ENCODE measurements around the gene SETD3.
"Not testable (repeated sequence)": the region's sequence is repeated elsewhere in the genome, so short reads cannot be mapped to it uniquely, and the experiment has no call there.

SETD3 gene

DNA sequence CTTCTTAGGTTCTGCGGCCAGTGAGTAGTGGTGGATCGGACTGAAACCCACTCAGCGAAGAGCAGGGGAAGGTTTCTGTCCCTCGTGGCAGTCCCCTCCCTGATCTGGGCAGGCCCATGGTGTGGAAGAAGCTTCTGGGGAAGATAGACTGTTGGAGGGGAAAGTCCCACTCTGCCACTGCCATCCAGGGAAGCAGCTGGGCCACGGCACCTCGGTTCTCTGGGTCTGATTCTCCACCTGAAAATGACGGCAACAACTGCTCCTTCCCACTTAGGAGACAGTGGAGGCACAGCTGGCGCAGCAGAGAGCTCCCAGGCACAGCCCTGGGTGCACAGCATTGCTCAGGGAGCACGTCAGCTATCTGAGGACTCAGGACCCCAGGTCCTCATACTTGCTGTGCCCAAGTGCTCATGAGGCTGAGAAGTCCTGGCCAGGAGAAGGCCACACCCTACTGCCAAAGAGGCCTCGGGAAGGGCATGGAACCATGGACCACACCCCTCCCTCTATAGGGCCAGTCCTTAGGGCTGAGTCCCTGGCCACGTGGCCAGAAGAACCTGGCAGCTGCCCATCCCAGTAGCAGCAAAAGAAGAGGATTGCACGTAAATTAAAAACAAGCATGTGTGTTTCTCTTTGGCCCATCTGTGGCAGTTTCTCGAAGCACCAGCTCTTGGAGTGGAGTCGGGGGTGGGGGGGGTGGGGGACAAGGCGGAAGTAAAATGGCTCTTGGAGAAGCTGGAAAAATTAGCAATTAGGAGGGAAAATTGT lies 123.3 kb downstream of the SETD3 start:
- no peak for DNase-seq

DNA sequence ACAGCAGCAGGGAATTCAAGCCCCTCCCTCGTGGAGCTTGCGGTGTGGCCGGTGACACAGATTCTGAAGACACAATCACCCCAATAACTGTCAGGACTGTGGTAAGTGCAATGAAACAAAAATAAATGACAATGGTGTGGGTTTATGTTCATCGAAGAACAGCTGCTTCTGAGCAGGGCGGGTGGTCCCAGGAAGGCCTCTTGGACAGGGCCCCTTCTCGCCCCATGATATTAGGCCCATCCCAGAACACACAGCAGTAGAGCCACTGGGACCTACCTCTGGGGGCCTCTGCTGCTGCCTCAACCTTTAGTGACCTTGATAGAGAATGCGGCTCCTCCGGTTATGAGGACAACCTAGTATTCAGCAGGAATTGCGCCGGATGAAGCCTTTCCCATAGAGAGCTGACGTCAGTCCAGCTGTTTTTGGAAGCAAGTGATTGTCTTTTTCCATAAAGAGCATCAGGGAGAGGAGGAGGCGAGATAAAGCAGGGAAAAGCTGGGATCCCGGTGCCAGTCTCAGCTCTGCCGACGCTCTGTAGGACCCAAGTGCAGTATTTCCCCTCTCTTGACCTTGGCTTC lies 124.5 kb downstream of the SETD3 start:
- no peak for DNase-seq

DNA sequence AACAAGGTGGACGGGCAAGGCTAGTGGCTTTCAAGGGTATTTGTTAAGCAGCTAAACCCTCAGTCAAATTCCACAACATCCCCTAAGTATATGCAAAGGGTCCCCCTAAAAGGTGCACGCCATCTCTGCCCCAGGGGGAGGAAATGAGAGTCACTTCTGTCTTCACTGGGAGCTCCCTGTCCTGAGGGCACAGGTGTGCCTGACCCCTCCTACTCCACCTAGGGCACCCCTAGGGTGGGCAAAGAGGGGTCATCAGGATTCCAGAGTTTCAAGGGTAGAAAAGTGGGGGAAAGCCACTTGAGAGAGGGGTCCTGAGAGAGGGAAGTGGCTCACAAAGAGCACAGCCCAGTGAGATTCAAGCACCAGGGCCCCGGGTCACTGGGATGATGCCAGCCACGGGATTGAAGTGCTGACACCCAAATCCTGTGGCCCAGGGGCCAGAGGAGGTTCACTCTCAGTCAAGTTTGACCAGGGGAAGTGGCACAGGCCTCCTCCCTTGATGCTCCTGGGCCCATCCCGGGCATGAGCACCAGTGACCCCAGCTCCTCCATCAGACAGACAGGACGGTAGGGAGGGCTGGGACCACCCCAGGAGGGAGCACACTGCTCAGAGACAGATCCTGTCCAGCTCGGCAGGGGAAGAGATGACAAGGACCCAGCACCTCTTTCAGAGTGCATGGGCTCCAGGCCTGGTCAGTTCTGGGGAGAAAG lies 126.3 kb downstream of the SETD3 start:
- DNase-seq = no peak

DNA sequence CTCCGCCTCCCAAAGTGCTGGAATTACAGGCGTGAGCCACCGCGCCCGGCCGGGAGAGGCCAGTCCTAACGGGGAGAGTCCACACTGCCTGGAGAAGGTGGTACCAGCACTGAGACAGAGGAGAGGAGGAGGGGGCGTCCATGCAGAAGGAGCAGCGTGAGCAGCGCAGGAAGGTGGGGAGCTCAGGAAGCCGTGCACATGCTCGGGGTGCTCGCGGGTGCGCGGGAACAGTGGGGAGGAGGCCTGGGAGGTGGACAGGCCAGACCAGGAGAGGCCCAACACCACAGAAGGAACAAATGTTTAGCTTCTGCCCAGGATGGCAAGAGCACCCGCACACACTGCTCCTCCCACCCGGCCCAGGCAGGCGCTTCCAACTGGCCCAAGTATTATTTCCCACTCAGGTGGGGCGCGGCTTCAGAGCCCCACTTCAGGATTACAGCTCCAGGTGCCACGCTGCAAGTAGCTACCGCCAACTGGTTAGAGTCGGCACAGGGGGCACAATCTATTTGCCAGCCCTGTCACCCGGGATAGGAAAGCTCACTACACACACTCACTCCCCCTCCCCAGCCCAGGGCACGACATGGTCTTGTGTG lies 127.9 kb downstream of the SETD3 start:
- DNase-seq = no peak

DNA sequence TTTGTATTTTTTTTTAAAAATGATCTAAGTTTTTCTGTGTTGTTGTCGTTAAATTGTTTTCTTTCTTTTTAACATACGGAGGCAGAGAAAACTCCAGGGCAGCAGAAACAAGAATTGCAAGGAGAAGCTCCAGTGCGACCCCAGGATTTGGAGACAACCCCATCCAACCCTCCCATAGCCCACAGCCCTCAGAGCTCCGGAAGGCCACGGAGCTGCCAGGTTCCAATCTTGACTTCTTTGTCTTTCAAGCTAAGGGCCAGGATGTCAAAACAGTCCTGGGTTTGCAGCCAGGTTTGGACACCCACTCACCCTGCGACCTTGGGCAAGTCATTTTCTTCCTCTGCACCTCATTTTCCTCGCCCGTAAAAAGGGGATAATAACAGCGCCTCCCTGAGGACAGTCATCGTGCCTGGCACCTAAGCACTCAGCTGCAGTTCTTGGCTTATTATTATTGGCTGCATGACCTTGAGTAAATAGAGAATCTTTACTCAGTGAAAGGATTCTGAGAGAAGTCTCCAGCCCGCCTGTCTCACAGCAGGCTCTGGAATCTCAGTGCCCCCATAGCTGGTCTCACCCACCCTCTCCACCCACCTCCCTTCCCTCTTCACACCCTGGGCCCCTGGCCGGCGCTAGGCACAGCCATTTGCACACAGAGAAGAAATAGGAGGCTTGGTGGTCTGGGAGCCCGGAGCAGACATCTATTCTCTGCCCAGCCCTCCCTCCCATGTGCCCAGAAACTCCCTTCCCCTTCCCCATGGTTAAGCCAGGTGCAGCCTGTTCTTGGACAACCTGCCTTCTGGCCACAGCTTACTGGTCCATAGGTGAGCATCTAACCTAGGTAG lies 129.3 kb downstream of the SETD3 start:
- no peak for DNase-seq

DNA sequence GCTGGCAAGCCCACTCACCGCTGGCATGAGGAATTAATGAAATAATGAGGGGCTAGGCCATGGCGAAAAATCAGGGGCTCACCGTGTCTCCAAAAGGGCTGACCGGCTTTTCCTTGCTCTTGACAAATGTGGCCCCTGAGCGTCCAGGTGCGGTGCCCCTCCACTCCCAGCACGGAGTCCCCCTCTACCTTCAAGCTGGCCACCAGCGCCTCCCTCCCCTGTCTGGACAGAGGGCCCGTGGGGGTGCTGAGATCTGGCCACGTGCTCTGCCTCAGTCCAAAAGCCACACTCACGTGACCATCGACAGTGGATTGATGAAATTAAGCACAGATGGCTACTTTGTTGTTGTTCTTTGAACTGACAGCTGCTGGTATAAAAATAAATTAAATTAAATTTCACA lies 129.9 kb downstream of the SETD3 start:
- no peak for DNase-seq

DNA sequence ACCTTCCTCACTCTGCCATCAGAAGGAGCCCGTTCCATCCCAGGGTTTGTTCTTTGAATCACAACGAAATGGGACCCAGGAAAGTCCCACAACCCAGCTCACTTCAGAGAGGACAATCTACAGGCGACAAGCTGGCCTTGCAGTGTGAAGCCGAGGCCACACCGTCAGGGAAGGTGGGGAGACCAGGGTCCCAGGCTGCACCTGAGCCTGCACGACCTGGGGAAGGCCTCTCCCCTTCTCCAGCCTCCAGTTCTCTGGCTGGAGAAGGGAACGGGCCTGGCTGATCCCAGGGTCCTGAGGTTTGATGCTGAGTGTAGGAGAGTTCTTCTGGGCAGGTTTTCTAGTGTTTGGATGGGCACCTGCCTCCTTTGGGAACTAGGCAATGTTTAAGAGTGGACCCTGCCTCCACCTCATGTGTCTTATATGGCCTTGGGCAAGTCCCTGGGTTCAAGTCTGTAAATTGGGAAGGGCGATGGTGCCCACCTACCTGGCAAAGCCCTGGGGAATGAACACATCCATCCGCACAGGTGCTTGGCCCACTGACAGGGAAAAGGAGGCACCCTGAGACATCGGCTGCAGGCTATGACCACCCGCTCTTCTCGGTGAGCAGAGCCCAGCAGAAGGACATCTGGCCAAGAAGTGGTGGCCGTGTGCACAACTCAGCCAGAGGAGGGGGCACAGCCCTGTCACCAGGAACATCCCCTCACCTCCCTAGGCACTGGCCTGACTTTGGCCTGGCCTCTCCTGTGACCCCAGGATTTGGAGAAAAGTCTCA lies 130.8 kb downstream of the SETD3 start:
- DNase-seq = no peak

DNA sequence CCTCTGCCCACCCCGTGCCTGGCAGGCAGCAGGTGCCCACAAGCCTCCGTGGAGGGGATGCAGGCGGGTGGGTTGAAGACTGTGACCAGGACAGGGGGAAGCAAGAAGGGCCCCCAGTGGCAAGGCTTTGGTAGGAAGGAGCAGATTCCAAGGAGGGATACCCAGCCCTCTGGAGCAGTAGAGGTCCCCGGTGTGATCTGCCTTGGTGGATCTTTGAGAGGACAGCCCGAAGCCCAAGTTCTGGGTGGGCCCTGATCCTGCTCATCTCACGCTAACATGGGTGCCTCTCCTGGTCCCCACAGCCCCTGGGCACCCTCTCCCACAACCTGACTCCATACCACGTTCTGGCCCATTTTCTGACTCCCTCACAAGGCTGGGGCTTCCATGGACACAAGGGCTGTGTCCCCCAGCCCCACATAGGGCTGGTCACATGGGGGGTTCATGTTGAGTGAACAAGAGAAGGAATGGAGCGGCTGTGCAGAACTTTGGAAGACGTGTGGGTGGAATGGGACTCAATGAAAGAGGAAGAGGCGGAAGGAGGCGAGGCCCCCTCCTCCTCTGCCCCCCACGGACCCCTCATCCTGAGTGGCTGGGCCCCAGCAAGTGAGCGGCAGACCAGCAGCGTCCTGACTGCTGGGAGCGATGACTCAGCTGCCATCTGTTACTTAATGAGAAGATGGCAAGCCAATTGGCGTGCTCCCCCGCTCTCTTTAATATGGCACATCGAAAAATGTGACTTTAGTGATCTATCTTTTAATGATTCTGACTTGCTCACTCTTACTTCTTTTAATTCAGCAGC lies 131.6 kb downstream of the SETD3 start:
- no peak for DNase-seq

DNA sequence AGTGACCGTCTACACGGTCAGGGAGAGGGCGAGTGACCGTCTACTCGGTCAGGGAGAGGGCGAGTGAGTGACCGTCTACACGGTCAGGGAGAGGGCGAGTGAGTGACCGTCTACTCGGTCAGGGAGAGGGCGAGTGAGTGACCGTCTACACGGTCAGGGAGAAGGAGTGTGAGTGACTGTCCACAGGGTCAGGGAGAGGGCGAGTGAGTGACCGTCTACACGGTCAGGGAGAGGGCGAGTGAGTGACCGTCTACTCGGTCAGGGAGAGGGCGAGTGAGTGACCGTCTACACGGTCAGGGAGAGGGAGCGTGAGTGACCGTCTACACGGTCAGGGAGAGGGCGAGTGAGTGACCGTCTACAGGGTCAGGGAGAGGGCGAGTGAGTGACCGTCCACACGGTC lies 132.4 kb downstream of the SETD3 start:
- DNase-seq = not testable (repeated sequence)
